Inflammatory macrophage treated with lipopolysaccharide for 4 hours (primary cell): ENCODE data around the gene AKT1S1.
"Not testable (repeated sequence)": the region's sequence is repeated elsewhere in the genome, so short reads cannot be mapped to it uniquely, and the experiment has no call there.

Experiments
- DNase-seq: peaks from one replicate; pipeline ENCODE4 v3.0.0-alpha.2; 2020

Gene AKT1S1

DNA sequence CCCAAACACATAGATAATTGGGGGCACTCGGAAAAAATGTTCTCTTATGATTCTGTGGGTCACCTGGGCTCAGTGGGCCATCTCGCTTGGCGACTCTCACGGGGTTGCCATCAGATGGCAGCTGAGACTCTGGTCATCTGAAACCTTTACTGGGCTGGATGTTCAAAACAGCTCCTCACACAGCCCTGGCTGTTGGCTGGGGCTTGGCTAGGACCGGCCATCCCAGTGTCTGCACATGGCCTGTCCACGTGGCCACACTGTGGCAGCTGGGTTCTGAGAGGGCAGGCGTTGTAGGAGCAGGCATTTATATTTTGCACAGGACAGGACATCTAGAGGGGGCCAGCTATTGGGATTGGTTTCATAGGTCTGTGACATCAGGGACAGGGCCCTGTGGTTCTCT lies 43.6 kb downstream of the AKT1S1 start:
- no peak for DNase-seq

DNA sequence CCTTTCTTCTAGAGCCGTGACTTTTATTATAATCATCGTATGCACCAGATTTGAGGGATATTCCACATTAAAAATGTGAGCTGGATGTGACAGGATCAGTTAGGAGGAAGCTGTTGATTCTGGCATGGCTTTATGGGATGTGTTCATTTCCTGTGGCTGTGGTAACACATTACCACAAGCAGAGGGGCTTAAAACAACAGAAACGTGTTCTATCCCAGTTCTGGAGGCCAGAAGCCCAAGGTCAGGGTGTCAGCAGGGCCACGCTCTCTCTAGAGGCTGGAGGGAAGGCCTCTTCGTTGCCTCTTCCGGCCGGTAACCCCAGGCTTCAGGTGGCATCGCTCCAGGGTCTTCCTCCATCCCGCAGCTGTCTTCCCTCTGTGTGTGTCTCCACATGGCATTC lies 44.6 kb downstream of the AKT1S1 start:
- DNase-seq: no peak

DNA sequence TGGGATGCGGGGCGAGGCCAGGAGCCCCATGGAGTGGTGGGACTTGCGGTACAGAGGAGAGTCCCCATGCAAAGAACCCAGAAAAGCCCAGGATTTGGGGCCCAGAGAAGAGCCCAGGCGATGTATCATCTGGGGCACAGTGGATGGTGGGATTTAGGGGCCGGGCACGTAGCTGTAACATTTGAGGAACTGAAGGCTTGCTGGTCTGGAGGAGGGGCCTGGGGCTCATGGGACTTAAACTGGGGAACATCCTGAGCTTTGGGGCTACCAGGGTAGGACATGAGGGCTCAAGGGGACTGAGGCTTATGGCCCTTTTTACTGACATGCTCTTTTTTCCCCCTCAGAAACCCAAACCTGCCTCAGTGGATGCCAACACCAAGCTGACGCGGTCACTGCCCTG lies 45.6 kb downstream of the AKT1S1 start:
- no peak for DNase-seq

DNA sequence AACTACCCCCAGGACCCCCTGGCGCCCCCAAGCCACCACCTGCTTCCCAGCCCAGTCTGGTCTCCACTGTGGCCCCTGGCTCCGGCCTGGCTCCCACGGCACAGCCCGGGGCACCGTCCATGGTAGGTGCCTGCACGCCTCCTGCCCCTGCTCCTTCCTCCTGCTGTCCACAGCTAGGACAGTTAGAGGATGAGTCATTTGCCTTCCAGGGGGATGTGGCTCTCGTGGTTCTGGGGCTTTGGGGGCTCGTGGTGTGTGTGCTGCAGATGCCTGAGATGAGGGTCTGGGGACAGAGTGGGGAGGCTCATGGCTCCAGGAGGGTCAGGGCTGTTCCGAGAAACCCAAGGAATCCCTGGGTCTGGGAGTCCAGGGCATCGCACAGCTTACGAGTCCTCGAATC lies 46.4 kb downstream of the AKT1S1 start:
- no peak for DNase-seq

DNA sequence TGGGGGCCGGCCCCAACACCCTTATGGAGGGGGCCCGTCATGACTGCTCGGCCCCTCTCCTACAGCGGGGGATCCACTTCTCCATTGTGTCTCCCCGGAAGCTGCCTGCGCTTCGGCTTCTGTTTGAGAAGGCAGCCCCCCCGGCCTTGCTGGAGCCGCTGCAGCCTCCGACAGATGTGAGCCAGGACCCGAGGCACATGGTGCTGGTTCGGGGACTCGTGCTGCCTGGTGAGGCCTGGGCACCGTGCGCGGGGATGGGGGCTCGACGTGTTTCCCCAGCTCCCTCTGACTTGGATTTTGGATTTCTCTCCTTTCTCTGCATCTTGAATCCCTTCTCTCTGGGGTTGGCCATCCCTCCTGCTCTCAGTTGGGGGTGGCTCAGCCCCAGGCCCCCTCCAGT lies 47.4 kb downstream of the AKT1S1 start:
- DNase-seq: no peak

DNA sequence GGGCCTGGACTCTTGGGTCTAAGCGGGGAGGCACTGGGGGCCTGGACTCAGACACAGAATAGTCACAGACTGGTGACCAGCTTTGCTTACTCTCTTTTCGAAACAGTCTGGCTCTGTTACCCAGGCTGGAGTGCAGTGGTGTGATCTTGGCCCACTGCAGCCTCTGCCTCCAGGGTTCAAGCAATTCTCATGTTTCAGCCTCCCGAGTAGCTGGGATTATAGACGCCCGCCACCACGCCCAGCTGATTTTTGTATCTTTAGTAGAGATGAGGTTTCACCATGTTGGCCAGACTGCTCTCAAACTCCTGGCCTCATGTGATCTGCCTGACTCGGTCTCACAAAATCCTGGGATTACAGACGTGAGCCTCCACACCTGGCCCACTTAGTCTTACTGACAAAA lies 48.0 kb downstream of the AKT1S1 start:
- no peak for DNase-seq

DNA sequence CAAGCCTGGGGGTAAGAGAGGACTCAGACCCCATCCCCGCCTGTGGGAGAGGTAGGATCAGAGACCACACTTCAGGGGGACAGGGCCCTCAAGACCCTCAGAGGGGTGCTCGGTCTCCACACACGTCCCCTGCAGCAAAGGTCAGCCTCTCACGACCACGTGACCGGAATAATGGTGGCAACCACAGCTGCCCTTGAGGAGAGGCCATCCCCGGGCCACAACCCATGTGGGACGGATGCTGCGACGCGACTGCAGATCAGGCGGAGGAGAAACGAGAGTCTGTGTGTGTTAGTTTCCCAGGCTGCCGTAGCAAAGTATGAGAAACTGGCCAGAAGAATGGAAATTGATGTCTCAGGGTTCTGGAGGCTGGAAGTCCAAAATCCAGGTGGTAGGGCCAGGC lies 50.1 kb downstream of the AKT1S1 start:
- no peak for DNase-seq

DNA sequence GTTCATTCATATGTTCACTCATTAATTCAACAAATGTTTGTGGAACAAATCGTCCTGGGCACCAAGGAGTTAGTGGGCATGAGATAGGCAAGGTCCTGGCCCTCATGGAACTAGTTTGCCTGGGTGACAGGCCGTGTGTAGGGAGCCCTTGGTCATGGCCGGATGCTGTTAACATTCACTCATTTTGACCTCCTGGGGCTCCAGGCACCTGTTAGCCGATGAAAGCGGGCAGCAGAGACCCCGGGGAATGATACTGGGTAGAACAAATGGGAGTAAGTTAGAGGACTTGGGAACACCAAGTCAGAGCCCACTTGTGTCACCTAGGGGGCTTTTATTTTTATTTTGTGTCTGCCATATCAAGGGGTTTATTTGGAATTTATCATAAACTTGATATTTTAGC lies 52.5 kb downstream of the AKT1S1 start:
- no peak for DNase-seq

DNA sequence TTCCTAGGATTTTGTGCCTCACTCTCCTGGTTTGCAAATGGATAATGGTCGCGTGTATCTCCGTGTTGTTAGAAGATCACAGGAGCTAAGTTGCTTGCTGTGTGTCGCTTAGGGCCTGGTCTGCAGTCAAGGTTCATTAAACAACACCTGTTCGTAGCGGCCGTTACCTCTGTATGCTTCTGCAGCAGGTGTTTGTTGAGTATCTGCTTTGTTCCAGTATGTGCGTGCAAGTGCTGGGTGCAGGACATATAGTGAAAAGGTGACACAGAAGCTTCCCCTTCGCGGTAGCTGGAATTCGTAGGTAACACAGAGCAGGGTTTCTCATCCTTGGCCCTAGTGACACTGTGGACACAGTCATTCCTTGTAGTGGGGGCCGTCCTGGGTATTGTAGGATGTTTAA lies 53.7 kb downstream of the AKT1S1 start:
- DNase-seq: no peak

DNA sequence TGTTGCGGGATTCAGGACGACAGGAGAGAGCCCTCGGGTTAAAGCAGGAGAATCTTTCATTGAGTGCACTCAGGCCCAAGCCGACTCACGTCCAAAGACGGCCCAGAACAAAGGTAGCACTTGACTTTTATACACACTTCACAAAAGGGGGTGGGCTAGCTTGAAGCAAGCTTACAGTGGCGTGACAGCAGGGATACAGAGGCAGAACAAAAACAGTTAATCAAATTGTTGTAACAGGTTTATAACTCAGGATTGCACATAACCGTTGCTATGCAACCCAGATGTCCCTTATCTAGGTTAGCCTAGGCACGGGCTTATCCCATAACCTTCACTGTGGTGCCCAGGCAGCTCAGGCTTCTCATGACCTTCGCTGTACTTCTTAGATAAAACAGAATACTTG lies 57.0 kb downstream of the AKT1S1 start:
- DNase-seq: no peak

DNA sequence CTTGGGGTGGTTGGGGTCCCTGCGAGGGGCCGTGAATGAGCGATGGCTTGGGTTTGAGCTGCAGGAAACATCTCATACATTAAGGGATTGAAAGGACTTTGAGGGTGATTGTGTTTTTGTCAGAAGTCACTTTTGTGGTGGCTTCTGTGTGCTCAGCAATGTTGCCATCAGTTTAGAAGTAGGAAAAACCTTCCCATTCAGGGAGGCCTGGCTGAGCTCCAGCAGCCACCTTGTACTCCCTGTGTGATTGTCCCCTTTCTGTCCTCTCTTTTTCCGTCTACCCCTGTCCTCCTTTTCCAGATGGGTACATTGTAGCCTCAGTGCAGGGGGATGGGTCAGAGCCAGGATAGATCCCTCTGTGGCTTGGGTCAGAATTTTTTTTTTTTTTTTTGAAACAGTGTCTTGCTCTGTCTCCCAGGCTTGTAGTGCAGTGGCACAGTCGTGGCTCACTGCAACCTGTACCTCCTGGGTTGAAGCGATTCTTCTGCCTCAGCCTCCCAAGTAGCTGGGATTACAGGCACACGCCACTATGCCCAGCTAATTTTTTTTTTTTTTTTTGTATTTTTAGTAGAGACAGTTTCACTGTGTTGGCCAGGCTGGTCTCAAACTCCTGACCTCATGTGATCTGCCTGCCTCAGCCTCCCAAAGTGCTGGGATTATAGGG lies 57.6 kb downstream of the AKT1S1 start:
- not testable (repeated sequence) for DNase-seq
